GM12891 (cell line): Measurements from ENCODE around the gene SNRPA.

Source experiments
- DNase-seq: peaks from one replicate; pipeline ENCODE4 v3.0.0; 2011; ENCODE audit warnings: low spot score; ENCODE audit not compliant: insufficient read length
- FAIRE-seq: peaks from 2 replicates; lab custom pipeline; 2011; peaks lifted over from hg19 to GRCh38; lab: Jason Lieb, UNC
- PAX5 ChIP-seq: IDR thresholded peaks from 2 replicates; pipeline ENCODE4 v1.6.1; 2011; ENCODE audit warnings: low read length, moderate library complexity, mild to moderate bottlenecking; ENCODE audit not compliant: insufficient read depth, severe bottlenecking
- POLR2A ChIP-seq: IDR thresholded peaks from 2 replicates; pipeline ENCODE4 v1.6.1; 2011; ENCODE audit warnings: low read depth, low read length, control low read depth
- POLR2AphosphoS5 ChIP-seq: IDR thresholded peaks from 2 replicates; pipeline ENCODE4 v1.6.1; 2011; ENCODE audit warnings: low read depth, low read length, control low read depth
- POU2F2 ChIP-seq: IDR thresholded peaks from 2 replicates; pipeline ENCODE4 v1.6.1; 2011; ENCODE audit warnings: low read depth, mild to moderate bottlenecking, control low read depth, low read length, moderate library complexity
- SPI1 ChIP-seq: IDR thresholded peaks from 2 replicates; pipeline ENCODE4 v1.6.1; 2011; ENCODE audit warnings: low read depth, low read length, control low read depth
- TAF1 ChIP-seq: IDR thresholded peaks from 2 replicates; pipeline ENCODE4 v1.6.1; 2011; ENCODE audit warnings: low read depth, low read length, control low read depth

Gene SNRPA

GRCh38 chr19:40800997-40801377 is 50.0 kb downstream of the SNRPA start:
- TF ChIP-seq POU2F2 = no peak
- no peak for DNase-seq
- no peak for FAIRE-seq

DNA sequence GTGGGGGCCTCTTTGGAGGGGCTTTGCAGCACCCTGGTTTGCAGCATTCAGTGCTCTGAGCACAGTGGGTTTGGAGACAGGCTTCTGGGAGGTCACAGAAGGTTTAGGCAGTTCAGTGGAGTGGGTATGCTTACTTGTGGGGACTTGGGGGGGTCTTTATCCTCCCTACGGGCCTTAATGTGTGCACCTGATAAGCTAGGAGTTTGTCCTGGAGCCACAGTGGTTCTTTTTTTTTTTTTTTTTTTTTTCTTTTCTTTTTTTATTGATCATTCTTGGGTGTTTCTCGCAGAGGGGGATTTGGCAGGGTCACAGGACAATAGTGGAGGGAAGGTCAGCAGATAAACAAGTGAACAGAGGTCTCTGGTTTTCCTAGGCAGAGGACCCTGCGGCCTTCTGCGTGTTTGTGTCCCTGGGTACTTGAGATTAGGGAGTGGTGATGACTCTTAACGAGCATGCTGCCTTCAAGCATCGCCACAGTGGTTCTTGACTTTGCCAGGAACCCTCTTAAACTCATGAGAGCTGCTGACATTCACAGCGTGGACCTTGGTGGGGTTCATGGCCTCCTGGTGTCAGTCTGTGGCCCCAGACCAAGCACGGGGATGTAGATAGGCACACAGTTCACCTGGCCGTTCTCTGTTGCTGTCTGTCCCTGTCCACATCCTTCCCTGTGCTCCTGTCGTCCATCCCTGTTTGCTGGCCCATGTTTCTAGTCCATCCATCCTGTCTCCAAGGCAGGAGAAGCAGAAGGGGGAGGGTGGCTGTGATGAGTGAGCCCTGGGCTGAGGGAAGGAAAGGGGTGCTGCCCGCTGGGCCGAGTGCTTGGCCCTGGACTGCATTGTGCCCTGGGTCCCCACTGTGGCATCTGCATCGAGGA is 50.7 kb downstream of the SNRPA start:
- DNase-seq (no peak), FAIRE-seq (no peak)

DNA sequence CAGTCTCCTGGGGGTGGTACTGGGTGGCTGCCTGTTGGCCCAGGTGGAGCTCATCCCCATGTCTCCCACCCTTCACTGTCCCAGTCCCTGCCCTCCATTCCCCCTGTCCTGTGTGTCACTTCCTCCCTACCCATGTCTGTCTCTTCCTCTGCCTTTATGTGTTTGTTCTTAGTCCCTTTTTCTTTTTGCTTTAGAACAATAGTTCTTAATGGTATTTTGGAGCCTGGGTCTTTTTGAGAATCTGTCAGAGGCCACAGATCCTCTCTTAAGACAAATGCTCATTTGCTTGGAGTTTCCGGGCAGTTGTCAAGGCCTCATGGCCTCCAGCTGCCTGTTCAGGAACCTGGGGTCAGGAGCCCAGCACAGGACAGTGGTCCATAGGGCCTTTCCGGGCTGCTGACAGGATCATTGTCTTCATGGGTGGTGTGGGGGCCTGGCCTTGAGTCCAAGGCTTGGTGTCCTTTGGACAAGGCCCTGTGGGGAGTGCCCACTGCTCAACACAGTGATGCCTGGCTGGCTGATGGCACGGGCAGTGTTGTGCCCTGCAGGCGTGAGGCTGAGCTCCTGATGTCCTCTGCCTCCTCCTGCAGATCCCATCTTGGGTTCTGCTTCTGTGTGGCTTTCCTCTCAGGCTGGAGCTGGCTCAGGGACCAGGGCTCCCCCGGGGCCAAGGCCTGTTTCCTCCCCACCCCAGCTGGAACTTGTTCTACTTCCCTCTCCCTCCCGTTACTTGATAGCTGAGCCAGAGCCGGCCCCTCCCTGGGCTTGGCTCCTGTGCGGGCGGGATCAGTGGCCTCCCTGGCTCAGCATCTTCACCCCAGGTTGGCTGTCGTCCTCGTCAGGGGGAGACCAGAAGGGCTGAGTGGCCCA is 51.5 kb downstream of the SNRPA start:
- DNase-seq (no peak), FAIRE-seq (no peak)
- TF ChIP-seq POLR2AphosphoS5 (peak; percentile 26; the same call in 1 of the 2 replicates), SPI1 (0 out of 2 replicates have a peak, but pooled peaks have one; percentile 48), TAF1 (no peak), POLR2A (no peak)

More for the DNA sequence above, 50.7 kb downstream of the SNRPA start:
- TF ChIP-seq PAX5 = no peak
- no peak for TF ChIP-seq TAF1
- TF ChIP-seq SPI1 = no peak
- no peak for TF ChIP-seq POU2F2
- TF ChIP-seq POLR2A = no peak
- no peak for TF ChIP-seq POLR2AphosphoS5

DNA sequence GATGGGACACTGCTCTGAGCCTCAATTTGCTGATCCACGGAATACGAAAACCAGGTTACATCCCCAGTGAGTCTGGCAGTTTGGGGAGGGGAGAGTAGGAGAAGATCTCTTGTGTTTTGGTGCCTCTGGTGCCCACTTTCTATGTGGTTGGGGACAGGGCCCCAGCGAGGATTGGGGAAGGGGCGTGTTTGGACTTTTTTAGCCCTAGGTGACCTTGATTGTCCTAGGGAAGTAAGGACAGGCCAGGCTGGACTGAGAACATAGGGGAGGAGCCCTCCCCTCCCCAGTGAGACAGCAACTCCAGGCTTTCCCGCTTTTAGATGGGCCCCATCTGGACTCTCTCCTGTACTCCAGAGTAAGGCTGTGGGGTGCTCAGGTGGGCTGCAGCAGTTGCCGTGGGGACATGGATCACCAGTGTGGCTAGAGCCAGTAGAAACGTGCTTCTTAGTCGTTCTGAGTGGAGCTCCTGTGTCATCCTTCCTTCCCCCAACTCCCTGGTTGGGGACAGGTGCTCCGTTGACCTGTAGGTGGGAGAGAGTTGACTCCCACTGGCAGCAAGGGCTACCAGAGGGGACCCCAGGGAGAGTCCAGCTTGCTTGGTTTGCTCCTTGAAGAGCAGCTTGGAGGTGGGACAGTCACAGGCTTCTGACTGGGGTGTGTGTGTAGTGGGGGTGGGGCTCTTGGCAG is 52.3 kb downstream of the SNRPA start:
- DNase-seq (no peak), FAIRE-seq (no peak)
- no peak for TF ChIP-seq POLR2A

- DNase-seq (peak; percentile 58), FAIRE-seq (peak; percentile 83)
These were observed 53.1 kb downstream of the SNRPA start for GRCh38 chr19:40803857-40804782.

DNA sequence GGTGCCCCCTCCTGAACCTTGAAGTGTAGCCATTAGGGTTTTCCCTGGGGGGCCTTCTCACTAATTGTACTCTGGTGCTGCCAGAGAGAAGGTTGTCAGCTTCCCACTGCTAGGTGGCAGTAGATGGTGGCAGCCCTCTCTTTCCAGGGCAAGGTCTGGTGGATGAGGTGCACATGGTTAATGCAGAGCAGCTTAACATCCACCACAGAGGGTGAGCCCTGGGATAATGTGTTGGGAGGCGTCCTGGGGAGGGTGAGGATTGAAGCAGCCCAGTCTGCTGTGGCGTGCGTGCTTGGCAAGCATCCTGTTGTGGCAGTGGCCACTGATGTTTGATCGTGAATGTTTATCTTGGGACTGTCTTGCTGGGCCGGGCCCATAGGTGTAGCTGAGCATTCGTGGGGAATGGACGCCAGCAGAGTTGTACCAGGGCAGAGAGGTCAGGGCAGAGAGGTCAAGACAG is 53.8 kb downstream of the SNRPA start:
- DNase-seq (no peak), FAIRE-seq (no peak)
- TF ChIP-seq POU2F2 = no peak
- no peak for TF ChIP-seq TAF1
- no peak for TF ChIP-seq PAX5
- TF ChIP-seq POLR2A = no peak
- TF ChIP-seq SPI1 = no peak
- TF ChIP-seq POLR2AphosphoS5 = no peak; the same call in 1 of the 2 replicates

More at GRCh38 chr19:40803857-40804782, 53.1 kb downstream of the SNRPA start:
- TF ChIP-seq POU2F2 = 0 out of 2 replicates have a peak, but pooled peaks have one; percentile 19
- no peak; the same call in 1 of the 2 replicates for TF ChIP-seq POLR2A
- TF ChIP-seq TAF1 = no peak
- no peak for TF ChIP-seq PAX5
- TF ChIP-seq POLR2AphosphoS5 = peak; percentile 46
- TF ChIP-seq SPI1 = peak; percentile 63

GRCh38 chr19:40805258-40805868 is 54.4 kb downstream of the SNRPA start:
- no peak for TF ChIP-seq TAF1
- no peak; the same call in none of the 2 replicates for TF ChIP-seq POLR2AphosphoS5
- TF ChIP-seq POU2F2 = no peak
- TF ChIP-seq PAX5 = no peak
- TF ChIP-seq POLR2A = no peak
- no peak for TF ChIP-seq SPI1
- DNase-seq (no peak), FAIRE-seq (no peak)

DNA sequence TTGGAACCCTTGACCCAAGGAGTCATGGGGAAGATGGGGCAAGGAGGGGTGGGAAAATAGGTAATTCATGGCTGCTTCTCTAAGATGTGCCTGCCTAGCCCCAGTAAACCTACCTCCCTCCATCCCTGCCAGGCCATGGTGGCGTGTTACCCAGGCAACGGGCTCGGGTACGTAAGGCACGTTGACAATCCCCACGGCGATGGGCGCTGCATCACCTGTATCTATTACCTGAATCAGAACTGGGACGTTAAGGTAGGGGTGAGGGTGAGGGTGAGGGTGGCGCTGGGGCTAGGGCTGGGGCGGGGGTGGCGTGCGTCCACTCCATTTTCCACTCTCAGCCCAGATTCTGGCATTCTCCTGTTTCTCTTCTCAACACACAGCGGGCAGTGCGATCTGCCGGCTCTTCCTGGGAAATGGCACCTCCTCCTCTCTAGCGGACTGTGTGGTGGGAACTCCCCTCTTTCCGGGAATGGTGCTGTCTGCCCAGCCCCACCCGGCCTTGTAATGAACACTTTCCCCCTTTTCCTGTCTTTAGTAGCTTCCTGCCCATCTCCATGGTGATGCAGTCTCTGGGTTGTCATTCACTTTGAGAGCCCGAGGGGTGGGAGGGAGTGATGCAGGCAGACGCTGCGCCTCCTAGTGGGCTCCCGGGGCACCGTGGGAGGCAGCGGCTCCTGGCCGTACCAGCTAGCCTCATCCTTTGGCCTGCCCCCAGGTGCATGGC is 55.6 kb downstream of the SNRPA start:
- DNase-seq (peak; percentile 90), FAIRE-seq (peak; percentile 89)
- TF ChIP-seq SPI1 (no peak), POLR2A (peak; percentile 52; the same call in 1 of the 2 replicates), POLR2AphosphoS5 (peak; percentile 59)
